H1 (cell line): ENCODE results near the gene SMIM41. TPM values are rescaled to one million over a fixed set of nuclear protein-coding genes. Genes with fewer than 3 reads are reported as not detected.

ENCODE experiments used
- BRCA1 ChIP-seq: IDR thresholded peaks from 2 replicates; pipeline ENCODE4 v1.6.1; 2012; ENCODE audit warnings: low read depth, low read length, improper control_type of control experiment
- CTCF ChIP-seq, 3 experiments: IDR thresholded peaks; 1 replicate in 2 of 3; 2 replicates in 1 of 3; pipeline versions ENCODE4 v1.5.1 to v1.6.1; 2011; ENCODE audit warnings: low read length in 3 of 3, mild to moderate bottlenecking in 3 of 3, inconsistent platforms in 2 of 3, low read depth in 1 of 3, moderate library complexity in 1 of 3; ENCODE audit not compliant: insufficient read depth in 1 of 3; ENCODE audit errors: control extremely low read depth in 1 of 3
- E2F6 ChIP-seq: IDR thresholded peaks from 2 replicates; pipeline ENCODE4 v1.6.1; 2012; ENCODE audit warnings: inconsistent platforms
- EZH2 ChIP-seq: fragments of 200-600 bp; sonication (generic); IDR thresholded peaks from 2 replicates; pipeline ENCODE4 v1.7.1; 2012; ENCODE audit warnings: low read depth, mild to moderate bottlenecking, moderate library complexity, low read length, inconsistent platforms; ENCODE audit not compliant: severe bottlenecking
- GTF2F1 ChIP-seq: IDR thresholded peaks from 2 replicates; pipeline ENCODE4 v1.6.1; 2012; ENCODE audit warnings: low read depth, low read length, improper control_type of control experiment, borderline replicate concordance
- SRF ChIP-seq: IDR thresholded peaks from 2 replicates; pipeline ENCODE4 v1.6.1; 2011; ENCODE audit warnings: mild to moderate bottlenecking, low read depth, low read length, moderate library complexity
- TCF12 ChIP-seq: IDR thresholded peaks from 2 replicates; pipeline ENCODE4 v1.6.1; 2011; ENCODE audit warnings: low read depth, mild to moderate bottlenecking, low read length
- USF2 ChIP-seq: IDR thresholded peaks from 2 replicates; pipeline ENCODE4 v1.6.1; 2011; ENCODE audit warnings: low read length, improper control_type of control experiment
- polyA plus RNA-seq, 7 experiments: library from polyadenylated mRNA; depleted of rRNA in 3 of 7; stranded (reverse) in 5 of 7; unstranded in 2 of 7; fragments of >200 nt in 5 of 7; fragments of 200-250 nt in 2 of 7; gene quantifications; 1 replicate in 5 of 7; 2 replicates in 1 of 7; 4 replicates in 1 of 7; pipeline versions ENCODE4 v1.2.1 to v1.2.3, GENCODE V29; 2011 to 2013; ENCODE audit warnings: missing spikeins in 2 of 7, mixed read lengths in 2 of 7
- total RNA-seq: library from RNA; stranded (reverse); fragmentation: NEBNext Ultra II Directional; extraction: Animal tissue kit (Norgen Biotek cat#: 25700); gene quantifications from 2 replicates; pipeline ENCODE4 v1.2.1, GENCODE V29; 2021

Gene SMIM41
- total and polyA plus RNA-seq, 2 of the 8 experiments (the other 6 are each of a cell fraction or from before 2014, with no cell fraction given), result 0.28 to 0.98 TPM

- TF ChIP-seq CTCF (IDR thresholded peaks at IDR 0.05; ENCODE audit: control extremely low read depth in 1 of 3, insufficient read depth in 1 of 3, low read depth in 1 of 3, low read length in 3 of 3) (no peak), EZH2 (no peak), GTF2F1 (no peak), E2F6 (no peak), SRF (no peak), TCF12 (no peak), BRCA1 (no peak), USF2 (no peak)
Measured at GRCh38 chr12:52063981-52064649, 15.4 kb upstream of the SMIM41 start (continued).
